ENCODE results near the gene MCU. TPM values are rescaled to one million over a fixed set of nuclear protein-coding genes. Genes with fewer than 3 reads are reported as not detected.
"Not testable (repeated sequence)": the region's sequence is repeated elsewhere in the genome, so short reads cannot be mapped to it uniquely, and the experiment has no call there.

MCU gene
- total RNA-seq, 1 donor from 2014 or later, result 15.4 TPM

DNA sequence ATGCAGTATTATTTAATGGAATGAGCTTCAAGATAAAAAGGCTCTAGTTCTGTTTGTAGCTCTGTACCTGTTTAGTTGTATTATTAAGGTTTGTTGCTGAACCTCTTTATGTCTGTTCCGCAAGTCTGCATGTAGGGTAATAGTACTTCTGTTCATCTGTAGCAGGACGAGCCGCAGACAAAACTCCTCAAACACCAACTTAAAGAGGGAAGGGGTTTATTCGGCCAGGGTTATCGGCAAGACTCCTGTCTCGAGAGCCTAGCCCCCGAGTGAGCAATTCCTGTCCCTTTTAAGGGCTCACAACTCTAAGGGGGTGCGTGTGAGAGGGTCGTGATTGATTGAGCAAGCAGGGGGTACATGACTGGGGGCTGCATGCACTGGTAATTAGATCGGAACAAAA is 67.0 kb downstream of the MCU start:
- DNase-seq (ENCODE audit: low spot score), result not testable (repeated sequence)

DNA sequence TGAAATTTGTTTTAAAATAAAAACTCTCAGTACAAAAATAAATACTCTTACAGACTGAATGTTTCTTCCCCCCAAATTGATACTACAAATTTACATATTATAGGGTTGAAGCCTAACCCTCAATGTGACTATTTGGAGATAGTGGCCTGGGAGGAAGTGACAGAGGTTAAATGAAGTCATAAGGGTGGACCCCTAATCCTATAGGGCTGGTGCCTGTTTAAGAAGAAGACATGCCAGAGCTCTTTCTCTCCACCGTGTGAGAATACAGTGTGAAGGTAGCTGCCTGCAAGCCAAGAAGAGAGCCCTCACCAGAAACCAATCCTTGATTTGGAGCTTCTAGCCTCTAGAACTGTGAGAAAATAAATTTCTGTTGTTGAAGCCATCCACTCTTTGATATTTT is 67.6 kb downstream of the MCU start:
- no peak for DNase-seq (ENCODE audit: low spot score)

DNA sequence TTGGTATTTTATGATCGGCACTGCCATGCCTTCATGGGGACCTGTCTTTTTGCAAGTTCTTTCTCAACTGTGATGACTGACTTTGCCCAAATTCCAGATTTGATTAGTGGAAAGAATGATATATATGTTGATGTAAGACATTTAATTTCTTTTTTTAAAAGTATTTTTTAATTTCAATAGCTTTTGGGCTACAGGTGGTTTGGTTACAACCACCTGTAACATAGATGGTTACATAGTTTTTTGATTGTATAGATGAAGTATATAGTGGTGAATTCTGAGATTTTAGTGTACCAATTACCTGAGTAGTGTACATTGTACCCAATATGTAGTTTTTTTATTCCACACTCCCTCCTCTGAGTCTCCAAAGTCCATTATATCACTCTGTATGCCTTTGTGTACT is 69.6 kb downstream of the MCU start:
- DNase-seq (ENCODE audit: low spot score), result no peak

- DNase-seq (ENCODE audit: low spot score), result no peak
Observed at GRCh38 chr10:72762042-72762441, 70.1 kb downstream of the MCU start.

GRCh38 chr10:72763201-72763600 is 71.3 kb downstream of the MCU start:
- no peak for DNase-seq (ENCODE audit: low spot score)

DNA sequence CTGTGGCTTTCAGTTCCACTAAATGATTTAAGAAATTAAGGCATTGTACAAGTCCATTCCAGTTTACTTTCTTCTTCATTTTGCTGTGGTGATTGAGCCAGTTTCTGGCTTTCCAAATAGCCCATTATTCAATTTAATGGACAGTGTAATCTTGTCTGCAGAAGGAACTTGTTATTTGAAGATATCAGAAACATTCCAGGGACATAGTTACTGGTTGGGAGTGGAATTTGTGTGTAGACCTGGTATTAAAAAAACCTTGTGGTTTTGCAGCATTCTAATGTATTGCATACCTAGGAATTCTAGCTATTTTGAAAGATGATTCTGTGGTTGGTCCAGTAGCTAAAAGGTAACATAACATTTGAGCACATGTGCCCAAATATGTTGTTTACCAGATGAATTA is 72.2 kb downstream of the MCU start:
- DNase-seq (ENCODE audit: low spot score), result no peak

DNA sequence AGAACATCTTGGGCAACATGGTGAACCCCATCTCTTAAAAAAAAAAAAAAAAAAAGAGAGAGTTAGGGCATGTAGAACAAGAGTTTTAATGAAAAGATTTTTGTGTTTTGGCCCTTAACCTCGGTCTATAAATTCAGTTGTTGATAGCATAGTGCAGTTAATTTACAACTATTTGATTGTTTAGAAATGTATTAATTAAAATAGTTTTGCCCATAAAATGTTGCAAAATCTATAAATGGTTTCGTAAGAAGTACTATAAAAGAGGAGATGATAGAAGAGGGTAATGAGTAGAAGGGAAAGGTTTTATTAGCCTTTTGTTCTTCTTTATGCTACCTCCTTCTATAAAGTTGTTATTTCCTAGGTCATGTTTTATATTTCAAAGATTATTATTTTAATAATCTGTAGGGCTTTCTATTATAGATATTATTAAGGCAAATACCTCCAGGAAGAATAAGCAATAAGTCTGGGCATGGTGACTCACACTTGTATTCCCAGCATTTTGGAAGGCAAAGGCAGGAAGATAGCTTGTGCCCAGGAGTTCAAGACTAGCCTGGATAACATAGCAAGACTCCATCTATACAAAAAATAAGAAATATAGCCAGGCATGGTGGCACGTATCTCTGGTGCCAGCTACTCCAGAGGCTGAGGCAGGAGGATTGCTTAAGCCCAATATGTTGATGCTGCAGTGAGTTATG is 73.3 kb downstream of the MCU start:
- no peak for DNase-seq (ENCODE audit: low spot score)

GRCh38 chr10:72771195-72771594 is 79.3 kb downstream of the MCU start:
- DNase-seq (ENCODE audit: low spot score), result not testable (repeated sequence)

DNA sequence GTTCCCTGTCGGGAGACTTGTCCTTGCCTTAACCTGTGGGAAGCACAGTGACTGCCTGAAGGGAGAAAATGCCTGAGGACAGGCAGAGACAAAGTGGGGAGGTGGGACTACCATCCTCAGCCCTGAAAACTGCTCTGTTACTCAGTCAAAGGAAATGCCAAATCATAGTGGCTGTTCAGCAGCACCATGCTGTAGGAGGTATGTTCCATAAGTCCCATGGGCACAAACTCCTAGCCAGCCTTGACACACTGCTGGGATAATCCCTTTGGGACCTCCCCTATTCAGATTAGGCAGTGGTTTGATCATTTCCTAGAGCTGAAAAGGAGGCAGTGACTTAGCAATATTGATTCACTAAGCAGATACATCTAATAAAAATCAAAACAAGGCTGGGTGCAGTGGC is 80.1 kb downstream of the MCU start:
- no peak for DNase-seq (ENCODE audit: low spot score)

GRCh38 chr10:72779874-72780273 is 87.9 kb downstream of the MCU start:
- no peak for DNase-seq (ENCODE audit: low spot score)

DNA sequence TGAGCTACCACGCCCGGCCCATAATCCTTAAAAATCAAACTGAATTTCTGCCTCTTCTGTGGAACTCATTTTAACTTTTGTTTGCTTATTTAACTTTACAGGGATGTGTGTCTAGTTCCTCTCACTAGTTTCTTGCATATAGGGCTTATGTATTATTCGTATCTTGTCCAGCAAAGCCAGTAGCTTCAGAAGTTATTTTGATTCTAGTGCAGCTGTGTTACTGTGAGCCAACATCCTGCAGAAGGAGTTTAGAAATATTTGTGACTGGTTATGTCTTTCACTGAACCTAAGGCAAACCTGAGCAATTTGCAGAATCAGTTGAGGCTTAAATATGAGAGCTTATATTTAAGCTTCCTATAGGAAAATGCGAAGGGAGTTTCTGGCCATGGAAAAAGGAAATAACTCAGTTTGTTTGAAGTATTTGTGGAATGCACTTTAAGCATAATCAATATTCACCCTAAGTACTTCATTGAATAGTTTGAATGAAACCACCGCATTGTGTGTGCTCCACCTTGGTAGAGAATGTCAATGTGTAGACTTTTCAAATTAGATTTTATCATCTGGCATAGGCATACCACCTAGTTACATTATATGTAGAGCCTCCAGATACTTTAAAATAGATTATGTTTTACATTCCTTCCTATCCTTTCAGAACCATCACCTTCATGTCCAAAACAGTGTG is 90.8 kb downstream of the MCU start:
- no peak for DNase-seq (ENCODE audit: low spot score)

DNA sequence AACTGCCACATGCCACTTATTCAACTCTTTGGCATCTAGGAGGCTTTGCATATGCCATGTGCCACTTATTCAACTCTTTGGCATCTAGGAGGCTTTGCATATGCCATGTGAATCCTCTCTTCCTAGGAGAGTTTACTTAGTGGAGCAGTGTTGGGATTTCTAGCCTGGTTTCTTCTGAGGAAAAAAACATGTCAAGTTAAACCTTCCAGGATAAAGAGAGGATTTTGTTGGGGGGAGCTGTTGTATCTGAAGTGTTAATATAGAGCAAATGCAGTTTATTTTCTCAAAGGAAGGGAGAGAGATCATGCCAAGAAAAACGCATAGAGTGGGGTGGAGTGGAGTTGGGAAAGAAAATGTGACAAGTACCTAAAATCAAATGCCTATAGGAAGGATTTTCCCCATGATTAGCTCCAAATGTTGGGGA is 91.5 kb downstream of the MCU start:
- no peak for DNase-seq (ENCODE audit: low spot score)

DNA sequence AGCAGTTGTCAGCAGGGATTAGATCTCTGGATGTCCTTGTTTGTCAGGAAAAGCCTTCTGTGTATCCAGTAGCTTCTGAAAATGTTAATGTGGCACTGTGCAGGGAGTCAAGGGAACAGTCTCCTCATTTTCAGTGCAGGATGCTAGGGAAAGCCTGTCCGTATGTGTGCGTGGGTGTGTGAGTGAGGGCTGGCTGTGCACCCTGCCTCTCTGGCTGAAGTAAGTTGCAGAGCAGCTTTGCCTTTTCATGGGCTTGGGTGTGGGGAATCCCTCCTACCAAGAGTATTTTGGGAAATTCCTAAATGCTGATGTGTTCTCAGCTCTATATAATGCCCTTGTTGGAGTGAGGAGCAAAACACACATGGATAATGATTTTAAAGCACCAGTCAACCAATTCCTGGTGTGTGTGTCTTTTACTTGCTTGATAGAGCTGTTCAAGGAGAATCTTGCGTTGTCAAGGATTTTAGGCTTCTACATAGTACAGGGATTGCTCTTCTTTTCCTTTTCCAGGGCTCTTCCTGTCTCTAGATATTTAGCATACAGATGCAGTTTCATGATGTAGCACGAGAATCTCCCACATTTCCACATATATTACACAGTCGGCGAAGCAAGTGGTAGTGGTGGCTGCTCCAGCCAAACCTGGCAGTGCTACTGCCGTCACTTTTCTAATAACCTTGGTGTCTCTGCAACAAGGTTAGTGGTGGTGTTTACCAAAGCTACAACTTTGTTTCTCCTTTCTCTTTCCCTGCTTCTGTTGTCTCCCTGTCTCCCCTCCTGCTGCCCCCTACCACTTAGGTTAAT is 92.8 kb downstream of the MCU start:
- DNase-seq (ENCODE audit: low spot score), result no peak

DNA sequence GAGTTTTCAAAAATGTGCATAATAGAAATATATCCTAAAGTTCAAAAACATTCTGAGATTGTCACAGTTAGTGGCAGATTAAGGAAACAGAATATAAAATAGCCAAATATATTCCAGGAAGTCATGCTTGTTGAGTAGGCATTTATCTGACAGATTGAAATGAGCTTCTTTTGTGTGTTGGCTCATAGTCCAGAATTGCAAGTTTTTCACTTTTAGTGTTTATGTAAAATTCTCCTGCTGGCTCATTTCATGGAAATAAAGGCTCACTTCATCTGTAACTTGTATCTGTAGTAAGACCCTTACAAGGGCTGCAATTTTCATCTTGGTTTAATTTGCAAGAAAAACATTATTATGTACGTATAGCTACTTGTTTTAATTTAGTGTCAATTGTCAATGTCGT is 93.5 kb downstream of the MCU start:
- no peak for DNase-seq (ENCODE audit: low spot score)

- DNase-seq (ENCODE audit: low spot score), result no peak
Observed at GRCh38 chr10:72790216-72790990, 98.5 kb downstream of the MCU start.

GRCh38 chr10:72792288-72792687 is 100.3 kb downstream of the MCU start:
- no peak for DNase-seq (ENCODE audit: low spot score)

GRCh38 chr10:72793752-72794151 is 101.8 kb downstream of the MCU start:
- DNase-seq (ENCODE audit: low spot score), result no peak

- DNase-seq (ENCODE audit: low spot score), result no peak
Observed at GRCh38 chr10:72794260-72794659, 102.3 kb downstream of the MCU start.

- no peak for DNase-seq (ENCODE audit: low spot score)
Observed at GRCh38 chr10:72796042-72796441, 104.1 kb downstream of the MCU start.

DNA sequence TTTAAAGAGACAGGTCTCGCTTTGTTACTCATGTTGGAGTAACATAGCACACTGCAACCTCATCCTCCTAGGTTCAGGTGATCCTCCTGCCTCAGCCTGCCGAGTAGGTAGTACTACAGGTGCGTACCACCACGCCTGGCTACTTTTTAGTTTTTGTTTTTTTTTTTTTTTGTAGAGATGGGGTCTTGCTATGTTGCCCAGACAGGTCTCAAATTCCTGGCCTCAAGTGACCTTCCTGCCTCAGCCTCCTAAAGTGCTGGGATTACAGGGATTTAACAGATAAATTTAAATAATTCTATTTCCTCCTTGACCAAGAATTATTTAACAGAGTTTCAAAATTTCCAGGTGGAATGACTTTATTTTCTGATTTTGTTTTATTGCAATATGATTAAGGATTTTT is 104.6 kb downstream of the MCU start:
- no peak for DNase-seq (ENCODE audit: low spot score)

- DNase-seq (ENCODE audit: low spot score), result no peak
Observed at GRCh38 chr10:72800000-72800740, 108.2 kb downstream of the MCU start.
